ENCODE results near the gene IL26. TPM values are rescaled to one million over a fixed set of nuclear protein-coding genes. Genes with fewer than 3 reads are reported as not detected.

The IL26 gene
- polyA plus RNA-seq, 1 experiment, result not detected

DNA sequence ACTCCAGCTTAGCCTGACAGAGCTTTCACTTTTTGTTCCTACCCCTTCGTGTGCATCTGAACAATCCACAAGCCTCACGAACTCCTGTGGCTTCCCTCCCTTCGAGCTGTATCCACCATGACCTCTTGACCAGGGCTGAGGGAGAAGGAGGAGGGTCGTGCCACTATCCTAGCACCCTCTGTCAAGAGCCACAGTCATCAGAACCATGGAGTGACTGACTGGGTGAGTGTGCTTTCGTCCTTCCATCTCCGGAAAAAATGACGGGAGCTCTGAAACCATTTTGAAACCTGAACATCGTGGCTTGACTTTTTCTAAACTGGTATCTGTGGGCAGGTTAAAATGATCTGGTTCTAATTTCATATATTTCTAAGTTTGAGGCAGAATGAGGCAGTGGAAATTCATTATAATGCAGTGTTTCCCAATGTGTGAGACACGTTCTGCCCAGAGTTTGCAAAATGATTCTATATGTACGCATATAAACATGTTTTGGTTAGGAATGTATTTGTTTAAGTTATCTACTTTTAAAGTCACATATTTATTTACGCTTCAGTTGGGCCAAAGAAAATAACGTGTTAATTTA, 27.0 kb downstream of the IL26 start:
- Histone ChIP-seq H3K36me3 (ENCODE audit: control insufficient read depth, insufficient read depth, low read length) (no peaks in the 10 kb centered on the region), H3K4me3 (ENCODE audit: low read depth, low read length) (no peak overlapping the region), H3K27me3 (ENCODE audit: control insufficient read depth, insufficient read depth, low read length) (peaks cover 9% of the 10 kb centered on the region)
- CTCF ChIA-PET, result interaction anchor here (0.9 to 1.4 kb wide), 2 partner anchors 9 to 25 kb away, joined by 3 read pairs; no protein-coding TSS in a partner anchor
- TF ChIP-seq, protein P1, sequence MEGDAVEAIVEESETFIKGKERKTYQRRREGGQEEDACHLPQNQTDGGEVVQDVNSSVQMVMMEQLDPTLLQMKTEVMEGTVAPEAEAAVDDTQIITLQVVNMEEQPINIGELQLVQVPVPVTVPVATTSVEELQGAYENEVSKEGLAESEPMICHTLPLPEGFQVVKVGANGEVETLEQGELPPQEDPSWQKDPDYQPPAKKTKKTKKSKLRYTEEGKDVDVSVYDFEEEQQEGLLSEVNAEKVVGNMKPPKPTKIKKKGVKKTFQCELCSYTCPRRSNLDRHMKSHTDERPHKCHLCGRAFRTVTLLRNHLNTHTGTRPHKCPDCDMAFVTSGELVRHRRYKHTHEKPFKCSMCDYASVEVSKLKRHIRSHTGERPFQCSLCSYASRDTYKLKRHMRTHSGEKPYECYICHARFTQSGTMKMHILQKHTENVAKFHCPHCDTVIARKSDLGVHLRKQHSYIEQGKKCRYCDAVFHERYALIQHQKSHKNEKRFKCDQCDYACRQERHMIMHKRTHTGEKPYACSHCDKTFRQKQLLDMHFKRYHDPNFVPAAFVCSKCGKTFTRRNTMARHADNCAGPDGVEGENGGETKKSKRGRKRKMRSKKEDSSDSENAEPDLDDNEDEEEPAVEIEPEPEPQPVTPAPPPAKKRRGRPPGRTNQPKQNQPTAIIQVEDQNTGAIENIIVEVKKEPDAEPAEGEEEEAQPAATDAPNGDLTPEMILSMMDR (IDR thresholded peaks at IDR 0.05; ENCODE audit: insufficient read depth, low read depth, low read length), result no peak
- POLR2A ChIA-PET, result no interaction called here
- DNase-seq (ENCODE audit: low read depth), result no peak

DNA sequence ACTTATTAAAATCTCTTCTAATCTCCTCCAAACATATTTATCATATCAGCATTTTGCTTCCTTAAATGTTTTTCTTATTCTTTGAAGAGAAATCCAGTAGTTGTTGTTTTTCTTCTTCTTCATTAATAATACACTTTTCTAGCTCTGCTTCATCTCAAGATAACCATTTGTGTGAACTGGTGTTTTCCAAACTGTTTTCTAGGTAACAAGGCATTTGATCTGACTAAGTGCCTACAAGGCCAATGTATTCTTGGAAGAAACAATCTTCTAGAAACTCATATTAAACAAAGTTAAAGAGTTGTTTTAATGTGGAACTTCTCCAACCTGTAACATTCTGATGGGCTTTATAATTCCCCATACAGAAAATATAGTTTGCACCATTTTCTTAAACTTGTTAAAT, 35.3 kb downstream of the IL26 start:
- CTCF ChIA-PET, result no interaction called here

DNA sequence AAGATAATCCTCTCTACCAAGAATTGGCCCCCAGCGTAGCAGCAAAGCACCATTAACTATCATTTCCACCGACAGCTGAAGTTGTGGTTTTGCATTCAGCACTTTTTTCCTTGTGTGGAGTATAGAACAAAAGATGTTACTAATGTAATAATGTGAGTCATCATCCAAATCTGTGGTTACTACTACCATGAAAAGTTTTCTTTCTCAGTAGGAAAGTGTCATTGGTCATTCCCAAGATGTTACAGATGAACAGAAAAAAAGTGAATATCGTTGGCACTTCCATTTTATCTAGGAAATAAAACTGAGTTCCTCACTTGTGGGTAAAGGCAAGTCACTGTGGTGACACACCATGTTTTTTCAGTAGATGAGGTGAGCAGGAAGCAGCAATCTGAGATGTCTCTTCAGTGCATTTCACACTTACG, 35.8 kb downstream of the IL26 start:
- Histone ChIP-seq H3K4me3 (ENCODE audit: low read depth, low read length) (no peak overlapping the region), H3K27me3 (ENCODE audit: control insufficient read depth, insufficient read depth, low read length) (peaks cover 7% of the 10 kb centered on the region; the same call in 1 of the 2 replicates), H3K36me3 (ENCODE audit: control insufficient read depth, insufficient read depth, low read length) (no peaks in the 10 kb centered on the region)
- TF ChIP-seq, protein P1 (IDR thresholded peaks at IDR 0.05; ENCODE audit: insufficient read depth, low read depth, low read length), result no peak
- CTCF ChIA-PET, result interaction anchor here (1.3 to 1.5 kb wide), 2 partner anchors 10 to 33 kb away, joined by 3 read pairs; no protein-coding TSS in a partner anchor
- POLR2A ChIA-PET, result no interaction called here
- no peak for DNase-seq (ENCODE audit: low read depth)

More for the DNA sequence above, 35.3 kb downstream of the IL26 start:
- Histone ChIP-seq H3K27me3 (ENCODE audit: control insufficient read depth, insufficient read depth, low read length) (peaks cover 7% of the 10 kb centered on the region; the same call in 1 of the 2 replicates), H3K4me3 (ENCODE audit: low read depth, low read length) (no peak overlapping the region), H3K36me3 (ENCODE audit: control insufficient read depth, insufficient read depth, low read length) (no peaks in the 10 kb centered on the region)
- POLR2A ChIA-PET, result no interaction called here
- TF ChIP-seq, protein P1 (IDR thresholded peaks at IDR 0.05; ENCODE audit: insufficient read depth, low read depth, low read length), result no peak
- DNase-seq (ENCODE audit: low read depth), result no peak

DNA sequence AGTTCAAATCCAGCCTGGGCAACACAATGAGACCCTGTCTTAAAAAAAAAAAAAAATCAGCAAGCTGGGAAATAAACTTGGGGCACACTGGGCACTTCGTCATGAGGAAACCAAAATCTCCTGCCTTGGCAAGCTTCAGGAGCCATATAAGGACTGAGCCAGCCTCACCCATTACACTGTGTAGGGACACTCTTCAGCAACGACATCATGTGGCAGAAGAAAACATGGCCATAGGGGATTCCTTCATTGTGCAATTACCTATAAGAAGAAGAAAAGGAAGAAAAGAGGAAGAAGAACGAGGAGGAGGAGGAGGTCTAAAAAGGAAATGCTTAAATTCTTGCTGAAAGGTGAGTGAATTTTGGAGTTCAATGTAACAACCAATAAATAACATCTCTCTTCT, 40.0 kb downstream of the IL26 start:
- CTCF ChIA-PET, result no interaction called here

More for the DNA sequence above, 40.0 kb downstream of the IL26 start:
- no peak for DNase-seq (ENCODE audit: low read depth)
- Histone ChIP-seq H3K4me3 (ENCODE audit: low read depth, low read length) (no peak overlapping the region), H3K27me3 (ENCODE audit: control insufficient read depth, insufficient read depth, low read length) (peaks cover 7% of the 10 kb centered on the region; the same call in 1 of the 2 replicates), H3K36me3 (ENCODE audit: control insufficient read depth, insufficient read depth, low read length) (no peaks in the 10 kb centered on the region)
- TF ChIP-seq, protein P1 (IDR thresholded peaks at IDR 0.05; ENCODE audit: insufficient read depth, low read depth, low read length), result no peak
- POLR2A ChIA-PET, result no interaction called here
